Heart left ventricle (tissue), 16 donors: Measurements from ENCODE around the gene SATB2. TPM values are rescaled to one million over a fixed set of nuclear protein-coding genes. Genes with fewer than 3 reads are reported as not detected.

Experiments
- ATAC-seq, 4 donors: fragments of 200-7000 bp; cut with Tn5 transposase; one replicate each; pipeline ENCODE4 v1.9.1; 2020 to 2022; ENCODE audit warnings: moderate library complexity in 4 of 4, mild to moderate bottlenecking in 3 of 4, moderate number of reproducible peaks in 1 of 4
- DNase-seq, 5 donors: peaks; one replicate each; pipeline ENCODE4 v3.0.0-alpha.2; 2020
- H3K27ac ChIP-seq, 12 donors: fragments of 200-600 bp; sonication (generic) in 4 of 12; one replicate each; pipeline versions ENCODE4 v1.5.0 to v1.8.0; 2016 to 2022; ENCODE audit warnings: mild to moderate bottlenecking in 2 of 12
- H3K27me3 ChIP-seq, 9 donors: fragments of 200-600 bp; sonication (generic) in 2 of 9; one replicate each; pipeline versions ENCODE4 v1.5.1 to v1.8.0; 2016 to 2022; ENCODE audit warnings: mild to moderate bottlenecking in 3 of 9
- H3K36me3 ChIP-seq, 9 donors: fragments of 200-600 bp; sonication (generic) in 2 of 9; one replicate each; pipeline versions ENCODE4 v1.5.0 to v1.8.0; 2018 to 2022; ENCODE audit warnings: mild to moderate bottlenecking in 2 of 9
- H3K4me1 ChIP-seq, 12 donors: fragments of 200-600 bp; sonication (generic) in 4 of 12; one replicate each; pipeline versions ENCODE4 v1.5.0 to v1.8.0; 2016 to 2022; ENCODE audit warnings: mild to moderate bottlenecking in 3 of 12
- H3K4me3 ChIP-seq, 12 donors: fragments of 200-600 bp; sonication (generic) in 4 of 12; one replicate each; pipeline versions ENCODE4 v1.5.0 to v1.8.0; 2017 to 2022; ENCODE audit warnings: mild to moderate bottlenecking in 9 of 12, moderate library complexity in 4 of 12
- H3K9me3 ChIP-seq, 12 donors: fragments of 200-600 bp; sonication (generic) in 4 of 12; one replicate each; pipeline versions ENCODE4 v1.5.0 to v1.8.0; 2016 to 2022; ENCODE audit warnings: mild to moderate bottlenecking in 1 of 12
- CTCF ChIP-seq, 12 donors: fragments of 200-600 bp; sonication (generic) in 4 of 12; IDR thresholded peaks; one replicate each; pipeline versions ENCODE4 v1.5.0 to v1.8.0; 2018 to 2022; ENCODE audit warnings: antibody characterized with exemption in 12 of 12, mild to moderate bottlenecking in 5 of 12
- POLR2A ChIP-seq, 2 donors: fragments of 450-650 bp; IDR thresholded peaks; one replicate each; pipeline ENCODE4 v1.6.1; 2017; ENCODE audit warnings: antibody characterized with exemption in 2 of 2, mild to moderate bottlenecking in 2 of 2, moderate library complexity in 2 of 2
- WGBS, 4 donors: extraction: QIAGEN DNeasy Blood & Tissue Kit in 2 of 4; methylation state at CpG; one replicate each; pipeline versions ENCODE4 v1.1.5 to v1.1.7; 2013 to 2018; 5-methylcytosine and 5-hydroxymethylcytosine counted together
- intact Hi-C, 10 donors: fragments of 100-400 bp; cut with DNase I; formaldehyde crosslinking; loops; one replicate each; pipeline versions ENCODE4 v1.11.1 to v1.14.2; 2022
- polyA plus RNA-seq, 2 donors: library from polyadenylated mRNA; stranded (reverse); fragments of 200-250 nt; gene quantifications; one replicate each; pipeline ENCODE4 v1.2.3, GENCODE V29; 2013
- total RNA-seq, 9 donors: library from RNA; depleted of rRNA in 2 of 9; stranded (reverse); fragments of >200 nt in 2 of 9; fragmentation: NEBNext Ultra II Directional in 3 of 9; extraction: Animal tissue kit (Norgen Biotek cat#: 25700) in 3 of 9; gene quantifications; one replicate each; pipeline versions ENCODE4 v1.1.0 to v1.2.4, GENCODE V29; 2016 to 2023
- donor health status: ischemic (EF 13 %, LVEDD 7.1; RV severe dilation, severe dysfunction).
- donor health status: healthy with polysubstance abuse.
- donor health status: DM: no; HTN: yes; CAD: no.
- donor health status: DM: no; HTN: no; CAD: no.
- donor health status: ischemic (EF 25% LVEDD 6.9; RV normal size, moderate dysfunction).
- donor health status: ischemic (EF 25% LVEDD 5.7; RV mildly dilated, moderate dysfunction).
- donor health status: healthy.
- donor health status: DM: yes; HTN: yes; CAD: no.
- donor health status: ischemic (EF 35%, LVEDD 5.7; RV mildly dilated, moderate dysfunction).
- donor health status: nonischemic (EF 11% LVEDD 7.7; RV severe dilation, severe dysfunction).
- donor health status: DM: yes; HTN: yes; CAD: no.
- donor health status: PGD.
- donor health status: ischemic (EF 29% LVEDD 5.4; RV normal size, mild dysfunction).
- donor health status: nonischemic (EF 23%, LVEDD 6.1; RV moderate dilation, normal function).

SATB2 gene
- total and polyA plus RNA-seq, 11 donors = 0.38 to 3.3 (median 1.2) TPM

- H3K4me1 ChIP-seq = no peaks in the 10 kb centered on the region
- TF ChIP-seq CTCF (IDR thresholded peaks at IDR 0.05) = no peak
- no peak for TF ChIP-seq POLR2A (IDR thresholded peaks at IDR 0.05)
- no peak overlapping the region for H3K27ac ChIP-seq
- ATAC-seq (no peak), DNase-seq (no peak)
- no peaks in the 10 kb centered on the region for H3K27me3 ChIP-seq
- H3K4me3 ChIP-seq = no peak overlapping the region
- peaks cover 0 to 3% (median 0%) of the 10 kb centered on the region in 9 donors for H3K36me3 ChIP-seq
- intact Hi-C loops = no loop called here
- H3K9me3 ChIP-seq = no peaks in the 10 kb centered on the region
- WGBS, 4 donors = 87 to 93% (median 90%) methylated on average over 2 of the region's 2 CpGs
Measured at GRCh38 chr2:199344012-199344411, 113.7 kb downstream of the SATB2 start.

- WGBS, 4 donors = 62 to 76% (median 66%) methylated on average over 1 of the region's 1 CpG
- Histone ChIP-seq H3K9me3 (no peaks in the 10 kb centered on the region), H3K27me3 (no peaks in the 10 kb centered on the region), H3K36me3 (no peaks in the 10 kb centered on the region), H3K27ac (no peak overlapping the region), H3K4me1 (no peaks in the 10 kb centered on the region), H3K4me3 (no peak overlapping the region)
- DNase-seq (no peak), ATAC-seq (no peak)
- TF ChIP-seq POLR2A (IDR thresholded peaks at IDR 0.05) = no peak
- no peak for TF ChIP-seq CTCF (IDR thresholded peaks at IDR 0.05)
- intact Hi-C loops = no loop called here
Measured at GRCh38 chr2:199342334-199342733, 115.4 kb downstream of the SATB2 start.

- ATAC-seq = no peak
- Histone ChIP-seq H3K27ac (no peak overlapping the region), H3K4me3 (no peak overlapping the region), H3K27me3 (no peaks in the 10 kb centered on the region), H3K36me3 (no peaks in the 10 kb centered on the region), H3K9me3 (no peaks in the 10 kb centered on the region), H3K4me1 (no peaks in the 10 kb centered on the region)
- intact Hi-C loops = no loop called here
- DNase-seq = no peak
- 67 to 72% (median 70%) methylated on average over 3 of the region's 3 CpGs for WGBS, 4 donors
- TF ChIP-seq POLR2A (IDR thresholded peaks at IDR 0.05) (no peak), CTCF (IDR thresholded peaks at IDR 0.05) (no peak)
Measured at GRCh38 chr2:199341123-199341522, 116.6 kb downstream of the SATB2 start.

GRCh38 chr2:199339891-199340605, 117.7 kb downstream of the SATB2 start:
- no peak overlapping the region for H3K27ac ChIP-seq
- ATAC-seq (no peak), DNase-seq (no peak)
- intact Hi-C loops = no loop called here
- no peak overlapping the region for H3K4me3 ChIP-seq
- no peaks in the 10 kb centered on the region for H3K27me3 ChIP-seq
- WGBS, 4 donors = 85 to 93% (median 86%) methylated on average over 3 of the region's 3 CpGs
- no peaks in the 10 kb centered on the region for H3K4me1 ChIP-seq
- no peaks in the 10 kb centered on the region for H3K9me3 ChIP-seq
- no peaks in the 10 kb centered on the region for H3K36me3 ChIP-seq
- no peak for TF ChIP-seq CTCF (IDR thresholded peaks at IDR 0.05)
- TF ChIP-seq POLR2A (IDR thresholded peaks at IDR 0.05) = no peak
